Activated naive CD4-positive, alpha-beta T cell treated with anti-CD3 and anti-CD28 coated beads, Interleukin-2, amount 50 U/mL, for 16 hours (primary cell): ENCODE measurements around the gene NCF2.

Source experiments
- DNase-seq: peaks from one replicate; pipeline ENCODE4 v3.0.0-alpha.2; 2020

NCF2 gene

GRCh38 chr1:183548116-183548515 is 42.1 kb downstream of the NCF2 start:
- no peak for DNase-seq

GRCh38 chr1:183546427-183546826 is 43.8 kb downstream of the NCF2 start:
- DNase-seq: no peak

GRCh38 chr1:183544598-183545297 is 45.5 kb downstream of the NCF2 start:
- no peak for DNase-seq

- DNase-seq: no peak
Observed at GRCh38 chr1:183543619-183544204, 46.5 kb downstream of the NCF2 start.

- no peak for DNase-seq
Observed at GRCh38 chr1:183537405-183537804, 52.9 kb downstream of the NCF2 start.

GRCh38 chr1:183533617-183534174 is 56.6 kb downstream of the NCF2 start:
- DNase-seq: no peak

- DNase-seq: no peak
Observed at GRCh38 chr1:183528577-183528976, 61.7 kb downstream of the NCF2 start.

GRCh38 chr1:183522104-183522503 is 68.2 kb downstream of the NCF2 start:
- DNase-seq: no peak

GRCh38 chr1:183520379-183520778 is 69.9 kb downstream of the NCF2 start:
- no peak for DNase-seq

GRCh38 chr1:183517401-183517800 is 72.9 kb downstream of the NCF2 start:
- DNase-seq: no peak

- no peak for DNase-seq
Observed at GRCh38 chr1:183516725-183517124, 73.5 kb downstream of the NCF2 start.

GRCh38 chr1:183515002-183515689 is 75.1 kb downstream of the NCF2 start:
- no peak for DNase-seq

GRCh38 chr1:183514235-183514634 is 76.0 kb downstream of the NCF2 start:
- no peak for DNase-seq

- DNase-seq: no peak
Observed at GRCh38 chr1:183512450-183512849, 77.8 kb downstream of the NCF2 start.

- no peak for DNase-seq
Observed at GRCh38 chr1:183508694-183509093, 81.6 kb downstream of the NCF2 start.

- DNase-seq: no peak
Observed at GRCh38 chr1:183506561-183506960, 83.7 kb downstream of the NCF2 start.
